ENCODE data around the gene MPRIP.

DNA sequence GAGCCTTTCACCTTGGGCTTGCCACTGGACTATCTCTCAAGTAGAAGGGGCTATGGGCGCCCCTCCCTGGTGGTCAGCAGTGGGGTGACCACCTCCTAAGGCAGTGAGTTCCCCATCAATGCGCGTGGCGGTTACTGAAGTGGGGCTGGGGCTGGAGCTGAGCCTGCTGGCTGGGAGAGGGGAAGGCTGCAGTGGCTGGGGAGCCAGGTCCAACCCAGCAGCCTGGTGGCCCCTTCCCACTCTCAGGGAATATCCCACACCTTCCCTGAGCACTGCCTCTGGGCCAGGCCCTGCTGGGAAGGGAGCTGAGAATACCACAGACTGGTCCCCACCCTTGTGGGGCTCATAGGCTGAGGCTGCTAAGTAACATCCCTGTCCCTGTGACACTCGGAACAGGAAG, 19.8 kb upstream of the MPRIP start:
- TF ChIP-seq POLR2AphosphoS5 (IDR thresholded peaks at IDR 0.05) (no peak), POLR2A (IDR thresholded peaks at IDR 0.05) (no peak)
